ENCODE measurements around the gene TMEM151B. TPM values are rescaled to one million over a fixed set of nuclear protein-coding genes. Genes with fewer than 3 reads are reported as not detected.

The TMEM151B gene
- total and polyA plus RNA-seq, 7 donors = 0.04 to 0.07 TPM; not detected in 5

GRCh38 chr6:44243345-44243744 lies 26.9 kb upstream of the TMEM151B start:
- no peak for TF ChIP-seq CTCF (IDR thresholded peaks at IDR 0.05)
- WGBS, 3 donors = 92 to 95% (median 94%) methylated on average over 7 of the region's 7 CpGs
- Histone ChIP-seq H3K4me1 (peaks cover 4% of the 10 kb centered on the region), H3K27ac (no peak overlapping the region), H3K36me3 (ENCODE audit: insufficient read depth in 1 of 2, low read depth in 1 of 2) (peaks cover 0 to 5% of the 10 kb centered on the region in 2 donors), H3K9me3 (no peaks in the 10 kb centered on the region), H3K4me3 (no peak overlapping the region), H3K27me3 (ENCODE audit: insufficient read depth in 3 of 3, low read length in 2 of 3) (no peaks in the 10 kb centered on the region)
- DNase-seq = peak in 1 of 2 donors; percentile 17
- no peak for ATAC-seq
- intact Hi-C loops (cut with DNase I) = no loop called here

- no peaks in the 10 kb centered on the region for H3K27me3 ChIP-seq (ENCODE audit: insufficient read depth in 3 of 3, low read length in 2 of 3)
- H3K9me3 ChIP-seq = no peaks in the 10 kb centered on the region
- peak overlapping the region; percentile 100 for H3K27ac ChIP-seq
- peak overlapping the region; percentile 82 for H3K4me3 ChIP-seq
- H3K36me3 ChIP-seq (ENCODE audit: insufficient read depth in 1 of 2, low read depth in 1 of 2) = peaks cover 7 to 26% of the 10 kb centered on the region in 2 donors
- WGBS, 3 donors = 52 to 63% (median 53%) methylated on average over 12 of the region's 12 CpGs
- intact Hi-C loops (cut with DNase I) = no loop called here
- DNase-seq = no peak
- no peak for TF ChIP-seq CTCF (IDR thresholded peaks at IDR 0.05)
- ATAC-seq = no peak
- H3K4me1 ChIP-seq = peaks cover 24% of the 10 kb centered on the region
Observed at GRCh38 chr6:44245391-44245911, 24.8 kb upstream of the TMEM151B start.

GRCh38 chr6:44245912-44246662 lies 24.2 kb upstream of the TMEM151B start:
- Histone ChIP-seq H3K27me3 (ENCODE audit: insufficient read depth in 3 of 3, low read length in 2 of 3) (no peaks in the 10 kb centered on the region), H3K9me3 (no peaks in the 10 kb centered on the region), H3K4me3 (peak overlapping the region; percentile 82), H3K27ac (peak overlapping the region; percentile 100), H3K4me1 (peaks cover 30% of the 10 kb centered on the region), H3K36me3 (ENCODE audit: insufficient read depth in 1 of 2, low read depth in 1 of 2) (peaks cover 10 to 32% of the 10 kb centered on the region in 2 donors)
- DNase-seq (peak; percentile 94 to 96), ATAC-seq (peak; percentile 76 to 79 (median 77))
- intact Hi-C loops (cut with DNase I) = loop anchor here in 1 of 2 donors (2.0 kb wide), 1 partner anchor 473 kb away; no protein-coding TSS in a partner anchor
- 0 to 1% (median 1%) methylated on average over 51 to 62 of the region's 62 CpGs for WGBS, 3 donors
- TF ChIP-seq CTCF (IDR thresholded peaks at IDR 0.05) = peak; percentile 31

- WGBS, 3 donors = 0% methylated on average over 34 of the region's 34 CpGs
- H3K4me1 ChIP-seq = peaks cover 30% of the 10 kb centered on the region
- intact Hi-C loops (cut with DNase I) = loop anchor here in 1 of 2 donors (2.0 kb wide), 1 partner anchor 474 kb away; no protein-coding TSS in a partner anchor
Observed at GRCh38 chr6:44246663-44247337, 23.4 kb upstream of the TMEM151B start, which contains the start of gene HSP90AB1. Gene HSP90AB1 (plus strand): TSS chr6:44247101. CDS start chr6:44248630, 1,529 bp downstream.

More at GRCh38 chr6:44246663-44247337, 23.4 kb upstream of the TMEM151B start, which contains the start of gene HSP90AB1:
- ATAC-seq (peak; percentile 84 to 86 (median 84)), DNase-seq (peak; percentile 93 to 96)
- Histone ChIP-seq H3K9me3 (no peaks in the 10 kb centered on the region), H3K27me3 (ENCODE audit: insufficient read depth in 3 of 3, low read length in 2 of 3) (no peaks in the 10 kb centered on the region), H3K4me3 (peak within 1 kb of the TSS; percentile 82), H3K27ac (peak within 1 kb of the TSS; percentile 100), H3K36me3 (ENCODE audit: insufficient read depth in 1 of 2, low read depth in 1 of 2) (peaks cover 12 to 39% of the 10 kb centered on the region in 2 donors)
- TF ChIP-seq CTCF (IDR thresholded peaks at IDR 0.05) = no peak
